Measurements from ENCODE around the gene FKBP1A. TPM values are rescaled to one million over a fixed set of nuclear protein-coding genes. Genes with fewer than 3 reads are reported as not detected.

The FKBP1A gene
- total and polyA plus RNA-seq, 9 of the 15 experiments (the other 6 are each of a cell fraction or from before 2014, with no cell fraction given), result 48.8 to 502 (median 89.6) TPM

GRCh38 chr20:1437235-1437904 is 44.5 kb upstream of the FKBP1A start (continued):
- TF ChIP-seq ZKSCAN1 (IDR thresholded peaks at IDR 0.05; ENCODE audit: low read depth, low read length) (no peak), RAD21 (CRISPR knock-in tag; conservative IDR thresholded peaks at IDR 0.05 in 1 of 2, IDR thresholded peaks at IDR 0.05 in 1 of 2) (peak; percentile 66 to 82), RAD51 (IDR thresholded peaks at IDR 0.05; ENCODE audit: borderline replicate concordance, low read depth) (no peak), CREB3L1 (IDR thresholded peaks at IDR 0.05; ENCODE audit: borderline replicate concordance, low read depth) (no peak), TCF3 (CRISPR knock-in tag; IDR thresholded peaks at IDR 0.05) (no peak), FOXP1 (CRISPR knock-in tag; IDR thresholded peaks at IDR 0.05) (peak; percentile 67; the same call in 1 of the 2 replicates), KLF16 (IDR thresholded peaks at IDR 0.05) (no peak), ZBTB43 (CRISPR knock-in tag; IDR thresholded peaks at IDR 0.05) (no peak), CHCHD3 (CRISPR knock-in tag; IDR thresholded peaks at IDR 0.05) (no peak), FOXK1 (CRISPR knock-in tag; IDR thresholded peaks at IDR 0.05; ENCODE audit: borderline replicate concordance) (0 out of 2 replicates have a peak, but pooled peaks have one; percentile 31), ZNF24 (IDR thresholded peaks at IDR 0.05) (no peak), ZBTB2 (IDR thresholded peaks at IDR 0.05) (no peak), FOXK2 (conservative IDR thresholded peaks at IDR 0.05 in 1 of 2, IDR thresholded peaks at IDR 0.05 in 1 of 2; ENCODE audit: low read depth in 2 of 2) (peak; percentile 66 to 84), ZNF239 (CRISPR knock-in tag; IDR thresholded peaks at IDR 0.05) (no peak), ARID2 (IDR thresholded peaks at IDR 0.05) (0 out of 2 replicates have a peak, but pooled peaks have one; percentile 61), PKNOX1 (IDR thresholded peaks at IDR 0.05) (peak; percentile 26; the same call in 1 of the 2 replicates), EGR1 (conservative IDR thresholded peaks at IDR 0.05) (no peak), ZFPM2 (CRISPR knock-in tag; IDR thresholded peaks at IDR 0.05) (no peak), CC2D1A (IDR thresholded peaks at IDR 0.05) (peak; percentile 77)

All from K562 (cell line).